ENCODE data around the gene PHRF1. TPM values are rescaled to one million over a fixed set of nuclear protein-coding genes. Genes with fewer than 3 reads are reported as not detected.
A peak's percentile ranks its signal among the peaks of the same experiment; 100 is the strongest.

The PHRF1 gene
- total RNA-seq, 1 donor from 2014 or later: 38.3 TPM

DNA sequence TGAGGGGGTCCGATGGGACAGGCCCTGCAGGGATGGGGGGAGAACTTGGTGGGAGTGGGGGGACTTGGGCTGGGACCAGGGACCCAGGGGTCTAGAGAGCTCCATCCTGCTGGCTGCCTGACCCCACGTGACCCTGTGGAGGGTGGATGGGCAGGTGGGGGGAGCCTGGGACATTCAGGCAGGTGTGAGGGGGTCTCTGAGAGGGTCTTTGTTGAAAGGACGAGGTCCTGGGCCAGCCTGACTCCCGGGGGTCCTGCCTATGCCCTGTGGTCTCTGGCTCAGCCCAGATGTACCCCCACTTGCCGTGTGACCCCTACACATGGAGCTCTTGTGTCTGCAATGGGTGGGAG lies 31.5 kb upstream of the PHRF1 start:
- no peak overlapping the region for H3K9ac ChIP-seq (ENCODE audit: low read length)
- no peak overlapping the region for H2AFZ ChIP-seq (ENCODE audit: low read depth, low read length)
- DNase-seq (ENCODE audit: low read depth) (no peak), FAIRE-seq (no peak)
- no peaks in the 10 kb centered on the region for H3K27me3 ChIP-seq (ENCODE audit: insufficient read depth, low read length)
- no peaks in the 10 kb centered on the region for H3K4me1 ChIP-seq (ENCODE audit: insufficient read depth, low read length)
- Mint-ChIP-seq H3K27me3 (ENCODE audit: low read depth, unreplicated experiment) (peaks cover 5% of the 10 kb centered on the region), H3K4me3 (ENCODE audit: unreplicated experiment) (no peak overlapping the region), H3K27ac (ENCODE audit: unreplicated experiment) (no peak overlapping the region), H3K9me3 (ENCODE audit: unreplicated experiment) (no peaks in the 10 kb centered on the region), H3K4me1 (ENCODE audit: low read depth, unreplicated experiment) (peaks cover 5% of the 10 kb centered on the region), H3K36me3 (ENCODE audit: low read depth, unreplicated experiment) (no peaks in the 10 kb centered on the region)
- H3K4me2 ChIP-seq (ENCODE audit: low read length): no peak overlapping the region
- no peaks in the 10 kb centered on the region for H4K20me1 ChIP-seq (ENCODE audit: insufficient read depth, low read length)
- no peaks in the 10 kb centered on the region for H3K79me2 ChIP-seq (ENCODE audit: insufficient read depth, low read length)
- no peak overlapping the region for H3K27ac ChIP-seq (ENCODE audit: low read depth, low read length)
- H3K9me3 ChIP-seq (ENCODE audit: insufficient read depth, low read depth, low read length): no peaks in the 10 kb centered on the region
- TF ChIP-seq EZH2 (IDR thresholded peaks at IDR 0.05; ENCODE audit: insufficient read depth, low read length) (no peak), CTCF (IDR thresholded peaks at IDR 0.05; ENCODE audit: insufficient read depth, low read depth, low read length) (no peak)
- H3K36me3 ChIP-seq (ENCODE audit: insufficient read depth, low read length): no peaks in the 10 kb centered on the region
- H3K4me3 ChIP-seq (ENCODE audit: insufficient read depth, low read depth, low read length): no peak overlapping the region

DNA sequence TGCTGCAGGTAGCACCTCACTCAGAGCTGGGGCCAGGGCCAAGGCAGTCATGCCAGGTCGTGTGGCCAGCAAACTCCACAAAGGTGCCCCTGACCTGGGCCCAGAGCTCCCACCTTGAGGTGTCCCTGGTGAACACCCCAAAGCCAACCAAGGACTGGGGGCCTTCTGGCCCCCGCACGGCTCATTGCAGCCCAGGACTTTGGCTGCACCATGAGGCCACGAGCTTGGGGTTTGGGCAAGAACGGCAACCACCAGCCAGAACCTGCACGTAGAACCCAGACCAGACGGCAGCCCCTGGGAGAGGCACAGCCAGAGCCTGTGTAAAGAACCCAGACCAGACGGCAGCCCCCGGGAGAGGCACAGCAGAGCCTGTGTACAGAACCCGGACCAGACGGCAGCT lies 31.1 kb upstream of the PHRF1 start:
- DNase-seq (ENCODE audit: low read depth): no peak
- Mint-ChIP-seq H3K9me3 (ENCODE audit: unreplicated experiment) (no peaks in the 10 kb centered on the region), H3K27me3 (ENCODE audit: low read depth, unreplicated experiment) (peaks cover 5% of the 10 kb centered on the region), H3K4me3 (ENCODE audit: unreplicated experiment) (no peak overlapping the region), H3K4me1 (ENCODE audit: low read depth, unreplicated experiment) (peaks cover 5% of the 10 kb centered on the region), H3K27ac (ENCODE audit: unreplicated experiment) (no peak overlapping the region), H3K36me3 (ENCODE audit: low read depth, unreplicated experiment) (no peaks in the 10 kb centered on the region)
- Histone ChIP-seq H3K79me2 (ENCODE audit: insufficient read depth, low read length) (no peaks in the 10 kb centered on the region), H2AFZ (ENCODE audit: low read depth, low read length) (no peak overlapping the region), H3K9ac (ENCODE audit: low read length) (no peak overlapping the region), H3K27ac (ENCODE audit: low read depth, low read length) (no peak overlapping the region), H3K9me3 (ENCODE audit: insufficient read depth, low read depth, low read length) (no peaks in the 10 kb centered on the region), H4K20me1 (ENCODE audit: insufficient read depth, low read length) (no peaks in the 10 kb centered on the region), H3K36me3 (ENCODE audit: insufficient read depth, low read length) (no peaks in the 10 kb centered on the region), H3K27me3 (ENCODE audit: insufficient read depth, low read length) (no peaks in the 10 kb centered on the region), H3K4me2 (ENCODE audit: low read length) (no peak overlapping the region), H3K4me1 (ENCODE audit: insufficient read depth, low read length) (no peaks in the 10 kb centered on the region), H3K4me3 (ENCODE audit: insufficient read depth, low read depth, low read length) (no peak overlapping the region)
- TF ChIP-seq CTCF (IDR thresholded peaks at IDR 0.05; ENCODE audit: insufficient read depth, low read depth, low read length) (no peak), EZH2 (IDR thresholded peaks at IDR 0.05; ENCODE audit: insufficient read depth, low read length) (no peak)
- no peak for FAIRE-seq

GRCh38 chr11:548700-549603 lies 27.3 kb upstream of the PHRF1 start:
- no peaks in the 10 kb centered on the region for H3K9me3 Mint-ChIP-seq (ENCODE audit: unreplicated experiment)
- peaks cover 4% of the 10 kb centered on the region for H3K27me3 Mint-ChIP-seq (ENCODE audit: low read depth, unreplicated experiment)
- Histone ChIP-seq H3K9me3 (ENCODE audit: insufficient read depth, low read depth, low read length) (no peaks in the 10 kb centered on the region), H2AFZ (ENCODE audit: low read depth, low read length) (no peak overlapping the region), H3K4me2 (ENCODE audit: low read length) (no peak overlapping the region), H4K20me1 (ENCODE audit: insufficient read depth, low read length) (no peaks in the 10 kb centered on the region), H3K27me3 (ENCODE audit: insufficient read depth, low read length) (no peaks in the 10 kb centered on the region), H3K9ac (ENCODE audit: low read length) (no peak overlapping the region), H3K27ac (ENCODE audit: low read depth, low read length) (no peak overlapping the region), H3K4me3 (ENCODE audit: insufficient read depth, low read depth, low read length) (no peak overlapping the region), H3K4me1 (ENCODE audit: insufficient read depth, low read length) (no peaks in the 10 kb centered on the region), H3K36me3 (ENCODE audit: insufficient read depth, low read length) (no peaks in the 10 kb centered on the region), H3K79me2 (ENCODE audit: insufficient read depth, low read length) (no peaks in the 10 kb centered on the region)
- peak; percentile 12 for DNase-seq (ENCODE audit: low read depth)
- no peaks in the 10 kb centered on the region for H3K36me3 Mint-ChIP-seq (ENCODE audit: low read depth, unreplicated experiment)
- peaks cover 6% of the 10 kb centered on the region for H3K4me1 Mint-ChIP-seq (ENCODE audit: low read depth, unreplicated experiment)
- H3K4me3 Mint-ChIP-seq (ENCODE audit: unreplicated experiment): no peak overlapping the region
- TF ChIP-seq CTCF (IDR thresholded peaks at IDR 0.05; ENCODE audit: insufficient read depth, low read depth, low read length): no peak
- no peak for TF ChIP-seq EZH2 (IDR thresholded peaks at IDR 0.05; ENCODE audit: insufficient read depth, low read length)
- peak overlapping the region; percentile 34 for H3K27ac Mint-ChIP-seq (ENCODE audit: unreplicated experiment)
- no peak for FAIRE-seq
